ENCODE results near the gene MEGF10.
"Not testable (repeated sequence)": the region's sequence is repeated elsewhere in the genome, so short reads cannot be mapped to it uniquely, and the experiment has no call there.

The MEGF10 gene

DNA sequence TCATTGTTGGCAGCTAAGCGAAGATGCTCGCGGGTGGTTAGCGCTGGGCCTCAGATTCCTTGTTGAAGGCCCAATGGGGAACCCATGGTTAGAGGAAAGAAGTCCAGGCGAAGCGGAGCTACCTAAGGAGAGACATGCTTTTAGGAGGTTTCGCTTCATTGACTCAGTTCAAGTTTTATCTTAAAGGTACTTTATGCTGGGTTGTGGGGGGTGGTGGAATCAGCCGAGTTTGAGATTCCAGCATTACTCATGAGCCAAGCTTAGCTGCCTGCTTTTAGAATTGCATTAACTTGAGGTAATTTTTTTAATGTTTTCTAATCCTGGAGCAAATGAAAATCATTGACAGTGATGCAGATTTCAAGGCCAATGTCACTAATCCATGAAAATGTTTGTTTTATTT is 16.1 kb downstream of the MEGF10 start:
- TF ChIP-seq, protein P1, sequence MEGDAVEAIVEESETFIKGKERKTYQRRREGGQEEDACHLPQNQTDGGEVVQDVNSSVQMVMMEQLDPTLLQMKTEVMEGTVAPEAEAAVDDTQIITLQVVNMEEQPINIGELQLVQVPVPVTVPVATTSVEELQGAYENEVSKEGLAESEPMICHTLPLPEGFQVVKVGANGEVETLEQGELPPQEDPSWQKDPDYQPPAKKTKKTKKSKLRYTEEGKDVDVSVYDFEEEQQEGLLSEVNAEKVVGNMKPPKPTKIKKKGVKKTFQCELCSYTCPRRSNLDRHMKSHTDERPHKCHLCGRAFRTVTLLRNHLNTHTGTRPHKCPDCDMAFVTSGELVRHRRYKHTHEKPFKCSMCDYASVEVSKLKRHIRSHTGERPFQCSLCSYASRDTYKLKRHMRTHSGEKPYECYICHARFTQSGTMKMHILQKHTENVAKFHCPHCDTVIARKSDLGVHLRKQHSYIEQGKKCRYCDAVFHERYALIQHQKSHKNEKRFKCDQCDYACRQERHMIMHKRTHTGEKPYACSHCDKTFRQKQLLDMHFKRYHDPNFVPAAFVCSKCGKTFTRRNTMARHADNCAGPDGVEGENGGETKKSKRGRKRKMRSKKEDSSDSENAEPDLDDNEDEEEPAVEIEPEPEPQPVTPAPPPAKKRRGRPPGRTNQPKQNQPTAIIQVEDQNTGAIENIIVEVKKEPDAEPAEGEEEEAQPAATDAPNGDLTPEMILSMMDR (IDR thresholded peaks at IDR 0.05; ENCODE audit: borderline replicate concordance, control extremely low read depth, extremely low read depth, insufficient read depth, missing control alignments), result no peak
- in situ Hi-C loops (cut with MboI; ENCODE audit: low sequenced_read_pairs, unreplicated experiment), result loop anchor here (25.0 kb wide), 1 partner anchor 644 kb away; no protein-coding TSS in a partner anchor

DNA sequence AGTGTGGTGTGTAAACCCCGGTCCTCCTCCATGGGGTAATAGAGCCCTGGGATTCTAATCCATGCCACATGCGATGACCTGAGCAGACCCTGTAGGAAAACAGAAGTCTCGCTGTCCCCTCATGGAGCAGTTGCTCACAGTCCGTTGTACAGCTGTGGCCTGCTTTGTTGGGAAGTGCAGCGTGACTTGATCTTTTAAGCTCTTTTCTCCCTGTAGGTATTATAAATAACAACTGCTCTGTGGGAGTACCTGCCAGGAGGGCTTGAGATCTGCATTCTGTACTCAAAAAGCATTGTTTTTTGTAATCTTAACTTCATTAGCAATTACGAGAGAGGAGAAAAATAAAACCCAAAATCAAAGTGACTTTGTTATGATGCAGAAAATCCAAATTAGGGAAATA is 17.3 kb downstream of the MEGF10 start:
- no peak for DNase-seq (ENCODE audit: low spot score)
- TF ChIP-seq, protein P1 (IDR thresholded peaks at IDR 0.05; ENCODE audit: borderline replicate concordance, control extremely low read depth, extremely low read depth, insufficient read depth, missing control alignments), result no peak
- in situ Hi-C loops (cut with MboI; ENCODE audit: low sequenced_read_pairs, unreplicated experiment), result loop anchor here (25.0 kb wide), 1 partner anchor 646 kb away; no protein-coding TSS in a partner anchor

More for the DNA sequence above, 16.1 kb downstream of the MEGF10 start:
- DNase-seq (ENCODE audit: low spot score), result no peak

DNA sequence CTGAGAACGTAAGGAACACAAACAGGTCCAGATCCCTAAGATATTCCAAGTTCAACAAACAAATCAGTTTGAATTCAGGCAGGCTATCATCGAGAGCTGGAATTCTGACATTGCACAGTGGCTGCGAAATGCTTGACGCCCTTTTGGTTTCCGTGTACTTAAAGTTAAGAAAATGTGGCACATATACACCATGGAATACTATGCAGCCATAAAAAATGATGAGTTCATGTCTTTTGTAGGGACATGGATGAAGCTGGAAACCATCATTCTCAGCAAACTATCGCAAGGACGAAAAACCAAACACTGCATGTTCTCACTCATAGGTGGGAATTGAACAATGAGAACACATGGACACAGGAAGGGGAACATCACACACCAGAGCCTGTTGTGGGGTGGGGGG is 17.7 kb downstream of the MEGF10 start:
- not testable (repeated sequence) for DNase-seq (ENCODE audit: low spot score)
- in situ Hi-C loops (cut with MboI; ENCODE audit: low sequenced_read_pairs, unreplicated experiment), result loop anchor here (25.0 kb wide), 1 partner anchor 646 kb away; no protein-coding TSS in a partner anchor

DNA sequence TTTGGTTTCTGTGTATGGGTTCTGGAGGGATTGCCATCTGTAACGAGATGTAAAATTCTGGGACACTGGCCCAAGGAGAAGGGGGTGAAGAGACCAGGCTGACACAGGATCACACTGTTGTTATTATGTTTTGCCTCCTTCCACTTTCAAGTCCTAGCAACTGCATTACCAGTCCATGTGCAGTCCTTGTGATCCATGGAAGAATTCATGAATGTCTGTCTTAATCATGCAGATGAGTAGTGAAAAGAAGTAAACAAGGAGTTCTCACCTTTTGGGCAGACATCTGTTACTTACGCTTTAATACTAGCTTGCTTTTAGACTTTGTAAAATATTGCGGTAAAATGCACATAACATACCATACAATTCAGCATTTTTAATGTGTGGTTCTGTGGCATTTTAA is 18.3 kb downstream of the MEGF10 start:
- in situ Hi-C loops (cut with MboI; ENCODE audit: low sequenced_read_pairs, unreplicated experiment), result loop anchor here (25.0 kb wide), 1 partner anchor 647 kb away; no protein-coding TSS in a partner anchor
- TF ChIP-seq, protein P1 (IDR thresholded peaks at IDR 0.05; ENCODE audit: borderline replicate concordance, control extremely low read depth, extremely low read depth, insufficient read depth, missing control alignments), result no peak
- no peak for DNase-seq (ENCODE audit: low spot score)

DNA sequence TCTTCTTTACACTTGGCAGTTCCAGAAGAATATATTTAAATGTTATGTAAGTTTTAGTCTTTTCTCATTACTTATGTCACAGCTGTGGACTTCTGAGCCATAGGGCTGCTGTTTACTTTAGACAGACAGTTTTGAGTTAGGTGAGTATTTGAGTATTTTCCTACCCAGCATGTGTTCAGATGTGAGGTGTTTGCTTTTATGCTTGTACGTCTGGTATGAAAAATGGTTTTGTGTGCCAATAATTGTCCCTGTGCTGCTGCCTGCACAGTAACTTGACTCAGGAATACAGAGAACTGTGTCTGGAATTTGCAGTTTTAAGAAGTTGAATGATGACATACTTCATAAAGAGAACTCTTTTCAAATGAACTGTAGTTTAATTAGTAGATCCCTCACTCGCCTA is 20.8 kb downstream of the MEGF10 start:
- TF ChIP-seq, protein P1 (IDR thresholded peaks at IDR 0.05; ENCODE audit: borderline replicate concordance, control extremely low read depth, extremely low read depth, insufficient read depth, missing control alignments), result no peak
- in situ Hi-C loops (cut with MboI; ENCODE audit: low sequenced_read_pairs, unreplicated experiment), result loop anchor here (25.0 kb wide), 1 partner anchor 649 kb away; no protein-coding TSS in a partner anchor
- DNase-seq (ENCODE audit: low spot score), result no peak

DNA sequence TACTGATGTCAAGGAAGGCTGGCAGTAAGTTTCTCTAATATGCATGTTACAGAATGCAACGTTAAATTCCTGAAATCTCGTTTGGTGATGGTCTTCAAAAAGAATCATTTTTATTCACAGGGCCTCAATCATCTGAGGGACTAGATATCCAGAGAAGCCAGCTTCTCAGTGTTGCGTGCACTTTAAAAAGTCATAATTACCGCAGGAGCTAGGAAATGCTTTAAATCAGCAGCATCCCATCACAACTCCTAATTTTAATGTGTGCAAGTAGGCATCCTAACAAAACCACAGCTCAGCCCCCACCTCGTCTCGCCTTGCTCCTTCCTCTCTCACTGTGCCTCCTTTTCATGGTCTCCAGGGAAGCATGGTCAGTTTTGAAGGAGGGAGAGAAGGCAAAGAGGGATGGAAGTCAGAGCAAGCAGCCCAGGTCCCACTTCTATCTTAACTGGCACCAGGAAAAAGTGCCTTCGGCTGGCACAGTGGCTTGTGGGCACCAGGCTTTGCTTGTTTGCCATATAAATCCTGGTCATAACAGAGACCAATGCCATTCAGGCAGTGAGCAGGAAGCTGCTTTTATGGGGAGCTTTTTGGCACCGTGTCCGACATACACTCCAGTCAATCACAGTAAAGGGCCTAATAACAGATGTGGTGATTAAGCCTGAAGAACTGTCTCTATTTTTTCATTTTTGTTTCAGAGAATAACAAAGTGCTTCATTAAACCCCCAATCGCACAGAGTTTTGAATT is 21.4 kb downstream of the MEGF10 start:
- TF ChIP-seq, protein P1 (IDR thresholded peaks at IDR 0.05; ENCODE audit: borderline replicate concordance, control extremely low read depth, extremely low read depth, insufficient read depth, missing control alignments), result no peak
- no peak for DNase-seq (ENCODE audit: low spot score)
- in situ Hi-C loops (cut with MboI; ENCODE audit: low sequenced_read_pairs, unreplicated experiment), result loop anchor here (25.0 kb wide), 1 partner anchor 650 kb away; no protein-coding TSS in a partner anchor

DNA sequence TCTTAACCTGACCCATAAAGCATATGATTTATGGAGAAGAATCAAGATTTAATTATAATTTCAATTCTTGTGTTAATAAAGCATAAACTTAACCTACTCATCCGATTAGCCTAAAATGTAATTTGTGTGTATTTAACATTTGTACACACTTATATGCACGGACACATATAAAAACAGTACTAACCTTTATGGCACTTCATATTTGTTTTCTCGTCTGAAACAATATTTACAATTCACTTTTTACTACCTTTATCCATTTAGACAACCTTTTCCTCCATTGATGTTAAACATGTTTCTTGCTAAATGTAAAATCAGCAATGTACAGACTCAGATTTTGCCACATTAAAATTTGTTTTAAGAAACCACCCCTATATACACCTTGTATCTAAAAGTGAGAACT is 22.8 kb downstream of the MEGF10 start:
- DNase-seq (ENCODE audit: low spot score), result no peak
- in situ Hi-C loops (cut with MboI; ENCODE audit: low sequenced_read_pairs, unreplicated experiment), result loop anchor here (25.0 kb wide), 1 partner anchor 651 kb away; no protein-coding TSS in a partner anchor
- TF ChIP-seq, protein P1 (IDR thresholded peaks at IDR 0.05; ENCODE audit: borderline replicate concordance, control extremely low read depth, extremely low read depth, insufficient read depth, missing control alignments), result no peak
